Transverse colon (tissue), 4 donors: Measurements from ENCODE around the gene CCDC167.

Experiments
- CTCF ChIP-seq, 5 experiments: fragments of 200-600 bp in 3 of 5; fragments of 450-650 bp in 2 of 5; sonication (generic) in 3 of 5; IDR thresholded peaks; 1 replicate in 2 of 5; 2 replicates in 3 of 5; pipeline ENCODE4 v1.5.1; 2016 to 2017; ENCODE audit warnings: antibody characterized with exemption in 5 of 5, inconsistent platforms in 3 of 5, mild to moderate bottlenecking in 2 of 5, moderate library complexity in 1 of 5
- EP300 ChIP-seq: sonication (generic); formaldehyde crosslinking; IDR thresholded peaks from one replicate; pipeline ENCODE4 v1.6.1; 2017; ENCODE audit warnings: antibody characterized with exemption, low read depth
- POLR2A ChIP-seq: fragments of 450-650 bp; IDR thresholded peaks from one replicate; pipeline ENCODE4 v1.6.1; 2016; ENCODE audit warnings: antibody characterized with exemption, mild to moderate bottlenecking, moderate library complexity
- POLR2AphosphoS5 ChIP-seq, 3 donors: sonication (generic); formaldehyde crosslinking; IDR thresholded peaks; one replicate each; pipeline ENCODE4 v1.6.1; 2016; ENCODE audit warnings: antibody characterized with exemption in 3 of 3

- no peak for TF ChIP-seq CTCF (IDR thresholded peaks at IDR 0.05)
- no peak for TF ChIP-seq POLR2A
- no peak for TF ChIP-seq POLR2AphosphoS5 (IDR thresholded peaks at IDR 0.05)
- TF ChIP-seq EP300 = no peak
These were observed 25.4 kb downstream of the CCDC167 start for GRCh38 chr6:37474316-37474715.
